NT2/D1 (cell line): ENCODE data around the gene SRPK2.

Experiments
- SUZ12 ChIP-seq: IDR thresholded peaks from 2 replicates; pipeline ENCODE4 v1.6.1; 2011; ENCODE audit not compliant: insufficient read length, insufficient read depth; ENCODE audit errors: extremely low read depth
- YY1 ChIP-seq: IDR thresholded peaks from 2 replicates; pipeline ENCODE4 v1.6.1; 2011; ENCODE audit not compliant: insufficient read length, insufficient read depth
- ZNF274 ChIP-seq: IDR thresholded peaks from 2 replicates; pipeline ENCODE4 v1.6.1; 2011; ENCODE audit warnings: mild to moderate bottlenecking, low read depth, low read length

- no peak for TF ChIP-seq SUZ12
- TF ChIP-seq ZNF274: no peak
- no peak for TF ChIP-seq YY1
These were observed 65.4 kb downstream of the SRPK2 start for GRCh38 chr7:105323366-105323765.
